RWPE2 (cell line): Measurements from ENCODE around the gene KCTD2.

Experiments
- ATAC-seq: fragments of 200-7000 bp; cut with Tn5 transposase; 3 replicates; pipeline ENCODE4 v1.9.1; 2021; ENCODE audit warnings: low read depth
- DNase-seq: peaks from one replicate; pipeline ENCODE4 v3.0.0-alpha.2; 2020; ENCODE audit warnings: low spot score
- H3K27ac ChIP-seq: fragments of 450-650 bp; 2 replicates; pipeline ENCODE4 v1.5.1; 2017; ENCODE audit warnings: mild to moderate bottlenecking; ENCODE audit not compliant: poor library complexity, severe bottlenecking
- H3K27me3 ChIP-seq: fragments of 250-450 bp; sonication (Bioruptor Pico); 2 replicates; pipeline ENCODE4 v1.5.1; 2021; ENCODE audit warnings: mild to moderate bottlenecking, moderate library complexity; ENCODE audit not compliant: insufficient read depth, poor library complexity, severe bottlenecking
- H3K36me3 ChIP-seq: fragments of 250-450 bp; sonication (Bioruptor Pico); 2 replicates; pipeline ENCODE4 v1.5.1; 2020; ENCODE audit warnings: low read depth, mild to moderate bottlenecking, moderate library complexity
- H3K4me1 ChIP-seq: fragments of 250-450 bp; sonication (Bioruptor Pico); 2 replicates; pipeline ENCODE4 v1.5.1; 2021; ENCODE audit warnings: mild to moderate bottlenecking, moderate library complexity; ENCODE audit not compliant: insufficient read depth, poor library complexity, severe bottlenecking
- H3K4me3 ChIP-seq: fragments of 250-450 bp; sonication (Bioruptor Pico); 2 replicates; pipeline ENCODE4 v1.5.1; 2021; ENCODE audit warnings: mild to moderate bottlenecking, moderate library complexity; ENCODE audit not compliant: severe bottlenecking
- H3K9me3 ChIP-seq: fragments of 250-450 bp; sonication (Bioruptor Pico); 2 replicates; pipeline ENCODE4 v1.5.1; 2021; ENCODE audit warnings: mild to moderate bottlenecking, moderate library complexity; ENCODE audit not compliant: severe bottlenecking
- TF ChIP-seq, protein P1 (sequence below): fragments of 450-650 bp; IDR thresholded peaks from one replicate; pipeline ENCODE4 v1.5.1; 2017; ENCODE audit warnings: mild to moderate bottlenecking, moderate library complexity; ENCODE audit not compliant: poor library complexity, severe bottlenecking

The KCTD2 gene

GRCh38 chr17:75087558-75088453 is 40.8 kb downstream of the KCTD2 start, which contains the start of gene SLC16A5:
Gene SLC16A5, plus strand, starts transcription at chr17:75087954. Its CDS starts 5,683 bp downstream, at chr17:75093637.
- H3K4me1 ChIP-seq = peaks cover 38% of the 10 kb centered on the region

DNA sequence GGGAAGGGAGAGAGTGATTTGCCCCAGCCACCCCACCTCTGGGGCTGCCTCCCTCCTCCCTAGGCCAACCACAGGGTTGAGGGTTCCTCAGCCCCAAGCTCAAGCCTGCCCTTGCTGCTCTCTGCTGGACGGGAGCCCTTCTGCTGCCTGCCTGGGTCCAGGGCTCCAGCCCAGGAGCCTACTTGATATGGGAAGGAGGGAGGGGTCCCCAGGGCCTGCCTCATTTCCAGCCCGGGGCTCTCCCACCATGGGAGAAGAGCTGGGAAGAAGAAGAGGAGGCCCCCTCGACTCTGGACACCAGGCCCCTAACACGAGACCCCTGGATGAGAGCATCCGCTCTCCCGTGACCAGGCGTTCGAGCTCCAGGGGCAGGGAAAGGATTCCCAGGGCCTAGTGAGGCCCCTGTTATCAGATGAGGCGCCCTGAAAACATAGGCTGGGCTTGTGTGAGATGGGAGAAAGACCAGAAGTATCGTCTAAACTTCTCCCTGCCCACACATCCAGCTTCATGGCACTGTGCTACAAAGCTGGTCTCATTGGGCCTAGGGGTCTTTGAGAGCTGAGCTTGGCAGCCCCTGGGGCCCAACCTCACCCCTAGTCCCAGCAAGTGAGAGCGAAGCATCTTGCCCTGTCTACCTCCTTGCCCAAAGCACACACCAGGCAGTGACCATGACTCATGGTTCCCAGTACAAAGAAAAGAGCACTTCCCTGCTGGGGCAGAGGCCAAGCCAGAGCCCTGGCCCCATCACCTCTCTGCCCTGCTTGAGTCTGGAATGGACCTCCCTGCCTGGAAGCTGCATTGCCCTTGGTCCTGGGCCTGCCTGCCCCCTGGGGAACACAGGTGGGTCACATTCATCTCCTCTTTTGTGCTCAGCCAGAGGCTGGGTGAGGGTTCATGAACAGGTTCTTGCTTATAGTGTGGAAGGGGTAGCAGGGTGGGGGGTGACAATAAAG is 41.7 kb downstream of the KCTD2 start:
- TF ChIP-seq, protein P1, sequence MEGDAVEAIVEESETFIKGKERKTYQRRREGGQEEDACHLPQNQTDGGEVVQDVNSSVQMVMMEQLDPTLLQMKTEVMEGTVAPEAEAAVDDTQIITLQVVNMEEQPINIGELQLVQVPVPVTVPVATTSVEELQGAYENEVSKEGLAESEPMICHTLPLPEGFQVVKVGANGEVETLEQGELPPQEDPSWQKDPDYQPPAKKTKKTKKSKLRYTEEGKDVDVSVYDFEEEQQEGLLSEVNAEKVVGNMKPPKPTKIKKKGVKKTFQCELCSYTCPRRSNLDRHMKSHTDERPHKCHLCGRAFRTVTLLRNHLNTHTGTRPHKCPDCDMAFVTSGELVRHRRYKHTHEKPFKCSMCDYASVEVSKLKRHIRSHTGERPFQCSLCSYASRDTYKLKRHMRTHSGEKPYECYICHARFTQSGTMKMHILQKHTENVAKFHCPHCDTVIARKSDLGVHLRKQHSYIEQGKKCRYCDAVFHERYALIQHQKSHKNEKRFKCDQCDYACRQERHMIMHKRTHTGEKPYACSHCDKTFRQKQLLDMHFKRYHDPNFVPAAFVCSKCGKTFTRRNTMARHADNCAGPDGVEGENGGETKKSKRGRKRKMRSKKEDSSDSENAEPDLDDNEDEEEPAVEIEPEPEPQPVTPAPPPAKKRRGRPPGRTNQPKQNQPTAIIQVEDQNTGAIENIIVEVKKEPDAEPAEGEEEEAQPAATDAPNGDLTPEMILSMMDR = no peak
- ATAC-seq (peak; percentile 35), DNase-seq (no peak)
- Histone ChIP-seq H3K27me3 (no peaks in the 10 kb centered on the region), H3K36me3 (no peaks in the 10 kb centered on the region), H3K9me3 (no peaks in the 10 kb centered on the region), H3K4me3 (peak overlapping the region; percentile 44), H3K4me1 (peaks cover 47% of the 10 kb centered on the region), H3K27ac (peak overlapping the region; percentile 86)

More at GRCh38 chr17:75087558-75088453, 40.8 kb downstream of the KCTD2 start, which contains the start of gene SLC16A5:
- Histone ChIP-seq H3K27ac (peak within 1 kb of the TSS; percentile 86), H3K9me3 (no peaks in the 10 kb centered on the region), H3K36me3 (no peaks in the 10 kb centered on the region), H3K4me3 (peak within 1 kb of the TSS; percentile 44), H3K27me3 (no peaks in the 10 kb centered on the region)
- TF ChIP-seq, protein P1 = no peak
- peak; percentile 95 for DNase-seq
- peak; percentile 87 for ATAC-seq

- H3K4me1 ChIP-seq = peaks cover 49% of the 10 kb centered on the region
- no peak for DNase-seq
- ATAC-seq = no peak
- no peaks in the 10 kb centered on the region for H3K27me3 ChIP-seq
- no peak overlapping the region for H3K4me3 ChIP-seq
- no peaks in the 10 kb centered on the region for H3K9me3 ChIP-seq
- TF ChIP-seq, protein P1 = no peak
- peak overlapping the region; percentile 49 for H3K27ac ChIP-seq
- no peaks in the 10 kb centered on the region; the same call in 1 of the 2 replicates for H3K36me3 ChIP-seq
These were observed 44.1 kb downstream of the KCTD2 start for GRCh38 chr17:75090871-75091854.

GRCh38 chr17:75091855-75092327 is 44.9 kb downstream of the KCTD2 start:
- DNase-seq (no peak), ATAC-seq (no peak)
- no peak overlapping the region for H3K4me3 ChIP-seq
- peak overlapping the region; percentile 49 for H3K27ac ChIP-seq
- no peaks in the 10 kb centered on the region for H3K27me3 ChIP-seq
- no peaks in the 10 kb centered on the region for H3K9me3 ChIP-seq
- peaks cover 46% of the 10 kb centered on the region for H3K4me1 ChIP-seq
- TF ChIP-seq, protein P1 = no peak
- no peaks in the 10 kb centered on the region; the same call in 1 of the 2 replicates for H3K36me3 ChIP-seq
